ENCODE measurements around the gene NEGR1. TPM values are rescaled to one million over a fixed set of nuclear protein-coding genes. Genes with fewer than 3 reads are reported as not detected.

NEGR1 gene
- total RNA-seq, 2 experiments from 2014 or later, result not detected

DNA sequence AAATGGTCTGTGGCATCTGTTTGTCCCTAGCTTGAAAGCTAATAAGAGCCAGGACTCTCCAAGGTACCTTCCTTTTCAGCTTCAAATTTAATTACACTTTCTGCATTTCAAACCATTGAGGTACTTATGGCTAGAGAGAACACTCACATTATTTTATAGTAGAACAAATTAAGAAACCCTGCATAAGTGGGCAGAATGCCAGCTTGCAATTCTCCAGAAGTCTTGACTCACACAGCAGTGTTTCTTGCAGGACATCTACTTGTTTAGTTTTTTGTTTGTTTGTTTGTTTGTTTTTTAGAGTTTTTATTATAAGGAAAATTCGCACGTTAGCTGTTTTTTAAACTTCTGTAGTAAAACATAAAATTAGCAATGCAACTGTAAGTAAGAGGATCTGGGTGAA lies 397.2 kb downstream of the NEGR1 start:
- ChIA-PET CTCF (ENCODE audit: unreplicated experiment) (no interaction called here), POLR2A (no interaction called here)
- Histone ChIP-seq H2AFZ (ENCODE audit: low read length) (no peak overlapping the region), H3K4me2 (ENCODE audit: low read length) (no peak overlapping the region), H3K9me2 (ENCODE audit: insufficient read depth, low read length) (no peaks in the 10 kb centered on the region), H3K4me1 (ENCODE audit: insufficient read depth, low read length, poor library complexity, severe bottlenecking) (no peaks in the 10 kb centered on the region), H3K79me2 (ENCODE audit: insufficient read depth, low read depth, low read length) (no peaks in the 10 kb centered on the region), H3K4me3 (ENCODE audit: low read depth, low read length, poor library complexity, severe bottlenecking) (no peak overlapping the region), H3K9me3 (ENCODE audit: low read length) (no peaks in the 10 kb centered on the region), H4K20me1 (ENCODE audit: insufficient read depth, low read length) (no peaks in the 10 kb centered on the region), H3K27ac (ENCODE audit: low read depth, low read length, poor library complexity, severe bottlenecking) (no peak overlapping the region), H3K36me3 (ENCODE audit: insufficient read depth, low read length) (no peaks in the 10 kb centered on the region)
- intact Hi-C loops (cut with micrococcal nuclease; ENCODE audit: unreplicated experiment), result no loop called here
- no peak for DNase-seq (ENCODE audit: low spot score)
- BruUV-seq (replicated peaks), result no TSS peak
- no peak for TF ChIP-seq EZH2phosphoT487 (IDR thresholded peaks at IDR 0.05; ENCODE audit: borderline replicate concordance, low read depth, low read length)

DNA sequence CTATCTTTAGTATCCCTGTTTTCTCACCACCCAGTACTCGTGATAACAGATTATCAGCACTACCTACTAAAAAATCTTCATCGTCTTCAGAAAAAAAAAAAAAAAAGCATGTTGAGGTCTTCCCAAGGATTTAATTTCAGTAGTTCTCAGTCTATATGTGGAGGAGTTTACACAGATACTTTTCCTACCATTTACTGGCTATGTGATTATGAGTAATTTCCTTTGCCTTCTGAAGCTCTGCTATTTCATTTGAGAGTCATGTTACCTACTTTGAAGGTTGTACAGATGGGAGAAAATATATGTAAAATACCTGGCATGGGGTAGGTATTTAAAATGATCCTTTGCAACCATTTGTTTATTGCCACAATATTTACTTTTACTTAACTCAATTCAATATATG lies 399.7 kb downstream of the NEGR1 start:
- Histone ChIP-seq H3K27ac (ENCODE audit: low read depth, low read length, poor library complexity, severe bottlenecking) (no peak overlapping the region), H3K9me2 (ENCODE audit: insufficient read depth, low read length) (no peaks in the 10 kb centered on the region), H4K20me1 (ENCODE audit: insufficient read depth, low read length) (no peaks in the 10 kb centered on the region), H3K4me1 (ENCODE audit: insufficient read depth, low read length, poor library complexity, severe bottlenecking) (no peaks in the 10 kb centered on the region), H3K4me2 (ENCODE audit: low read length) (no peak overlapping the region), H2AFZ (ENCODE audit: low read length) (no peak overlapping the region), H3K4me3 (ENCODE audit: low read depth, low read length, poor library complexity, severe bottlenecking) (no peak overlapping the region), H3K79me2 (ENCODE audit: insufficient read depth, low read depth, low read length) (no peaks in the 10 kb centered on the region), H3K36me3 (ENCODE audit: insufficient read depth, low read length) (no peaks in the 10 kb centered on the region), H3K9me3 (ENCODE audit: low read length) (no peaks in the 10 kb centered on the region)
- BruUV-seq (replicated peaks), result no TSS peak
- CTCF ChIA-PET (ENCODE audit: unreplicated experiment), result no interaction called here
- intact Hi-C loops (cut with micrococcal nuclease; ENCODE audit: unreplicated experiment), result no loop called here
- TF ChIP-seq EZH2phosphoT487 (IDR thresholded peaks at IDR 0.05; ENCODE audit: borderline replicate concordance, low read depth, low read length), result no peak
- TF ChIP-seq, protein P1, sequence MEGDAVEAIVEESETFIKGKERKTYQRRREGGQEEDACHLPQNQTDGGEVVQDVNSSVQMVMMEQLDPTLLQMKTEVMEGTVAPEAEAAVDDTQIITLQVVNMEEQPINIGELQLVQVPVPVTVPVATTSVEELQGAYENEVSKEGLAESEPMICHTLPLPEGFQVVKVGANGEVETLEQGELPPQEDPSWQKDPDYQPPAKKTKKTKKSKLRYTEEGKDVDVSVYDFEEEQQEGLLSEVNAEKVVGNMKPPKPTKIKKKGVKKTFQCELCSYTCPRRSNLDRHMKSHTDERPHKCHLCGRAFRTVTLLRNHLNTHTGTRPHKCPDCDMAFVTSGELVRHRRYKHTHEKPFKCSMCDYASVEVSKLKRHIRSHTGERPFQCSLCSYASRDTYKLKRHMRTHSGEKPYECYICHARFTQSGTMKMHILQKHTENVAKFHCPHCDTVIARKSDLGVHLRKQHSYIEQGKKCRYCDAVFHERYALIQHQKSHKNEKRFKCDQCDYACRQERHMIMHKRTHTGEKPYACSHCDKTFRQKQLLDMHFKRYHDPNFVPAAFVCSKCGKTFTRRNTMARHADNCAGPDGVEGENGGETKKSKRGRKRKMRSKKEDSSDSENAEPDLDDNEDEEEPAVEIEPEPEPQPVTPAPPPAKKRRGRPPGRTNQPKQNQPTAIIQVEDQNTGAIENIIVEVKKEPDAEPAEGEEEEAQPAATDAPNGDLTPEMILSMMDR (conservative IDR thresholded peaks at IDR 0.05; ENCODE audit: low read length), result no peak
- POLR2A ChIA-PET, result no interaction called here
- no peak for DNase-seq (ENCODE audit: low spot score)

DNA sequence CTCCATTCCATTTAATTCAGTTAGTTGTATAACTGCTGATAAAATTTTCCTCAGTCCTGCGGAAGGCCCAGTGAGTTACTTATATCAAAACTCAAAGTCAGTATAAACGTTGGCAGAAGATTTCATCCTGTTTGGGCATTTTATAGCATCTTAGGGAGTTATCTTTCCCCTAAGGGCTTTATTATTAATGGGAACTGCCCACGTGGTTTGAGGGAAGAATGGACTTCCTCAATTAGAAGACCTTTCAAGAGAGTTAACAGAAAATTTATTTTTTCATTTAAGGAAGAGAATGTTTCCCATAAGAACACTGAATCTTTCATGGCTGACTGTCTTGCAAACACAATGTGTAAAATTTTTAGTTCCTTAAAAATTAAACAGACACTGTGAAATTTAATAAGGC lies 400.1 kb downstream of the NEGR1 start:
- H3K9me3 ChIP-seq (ENCODE audit: low read length), result no peaks in the 10 kb centered on the region
- no peak overlapping the region for H3K4me3 ChIP-seq (ENCODE audit: low read depth, low read length, poor library complexity, severe bottlenecking)
- no peaks in the 10 kb centered on the region for H3K4me1 ChIP-seq (ENCODE audit: insufficient read depth, low read length, poor library complexity, severe bottlenecking)
- no peak overlapping the region for H3K4me2 ChIP-seq (ENCODE audit: low read length)
- H3K9me2 ChIP-seq (ENCODE audit: insufficient read depth, low read length), result no peaks in the 10 kb centered on the region
- no peaks in the 10 kb centered on the region for H4K20me1 ChIP-seq (ENCODE audit: insufficient read depth, low read length)
- no peaks in the 10 kb centered on the region for H3K36me3 ChIP-seq (ENCODE audit: insufficient read depth, low read length)
- no peaks in the 10 kb centered on the region for H3K79me2 ChIP-seq (ENCODE audit: insufficient read depth, low read depth, low read length)
- no peak overlapping the region for H2AFZ ChIP-seq (ENCODE audit: low read length)
- no TSS peak for BruUV-seq (replicated peaks)
- no peak overlapping the region for H3K27ac ChIP-seq (ENCODE audit: low read depth, low read length, poor library complexity, severe bottlenecking)
- ChIA-PET POLR2A (no interaction called here), CTCF (ENCODE audit: unreplicated experiment) (no interaction called here)
- intact Hi-C loops (cut with micrococcal nuclease; ENCODE audit: unreplicated experiment), result no loop called here
- TF ChIP-seq, protein P1 (conservative IDR thresholded peaks at IDR 0.05; ENCODE audit: low read length), result no peak
- TF ChIP-seq EZH2phosphoT487 (IDR thresholded peaks at IDR 0.05; ENCODE audit: borderline replicate concordance, low read depth, low read length), result no peak
- no peak for DNase-seq (ENCODE audit: low spot score)

Measured in OCI-LY7 (cell line).